Upper lobe of left lung (tissue), 6 donors: ENCODE results near the gene NRXN3. TPM values are rescaled to one million over a fixed set of nuclear protein-coding genes. Genes with fewer than 3 reads are reported as not detected.

Experiments used
- ATAC-seq, 2 donors: fragments of 200-7000 bp; cut with Tn5 transposase; one replicate each; pipeline ENCODE4 v1.9.1; 2022; ENCODE audit warnings: mild to moderate bottlenecking in 2 of 2, moderate library complexity in 2 of 2; ENCODE audit not compliant: low FRiP score in 2 of 2
- DNase-seq, 2 donors: peaks; one replicate each; pipeline ENCODE4 v3.0.0-alpha.2; 2019 to 2020
- H3K27ac ChIP-seq, 4 donors: fragments of 200-600 bp; sonication (generic); one replicate each; pipeline ENCODE4 v1.5.1; 2016 to 2019
- H3K27me3 ChIP-seq, 4 donors: fragments of 200-600 bp; sonication (generic); one replicate each; pipeline ENCODE4 v1.5.1; 2017 to 2019
- H3K36me3 ChIP-seq, 4 donors: fragments of 200-600 bp; sonication (generic); one replicate each; pipeline ENCODE4 v1.5.1; 2016 to 2019
- H3K4me1 ChIP-seq, 4 donors: fragments of 200-600 bp; sonication (generic); one replicate each; pipeline ENCODE4 v1.5.1; 2018 to 2019
- H3K4me3 ChIP-seq, 4 donors: fragments of 200-600 bp; sonication (generic); one replicate each; pipeline ENCODE4 v1.5.1; 2017 to 2019; ENCODE audit warnings: mild to moderate bottlenecking in 2 of 4, moderate library complexity in 1 of 4
- H3K9me3 ChIP-seq, 4 donors: fragments of 200-600 bp; sonication (generic); one replicate each; pipeline ENCODE4 v1.5.1; 2018 to 2019
- CTCF ChIP-seq, 6 experiments: fragments of 450-650 bp in 4 of 6; fragments of 200-600 bp in 2 of 6; sonication (generic) in 2 of 6; IDR thresholded peaks; one replicate each; pipeline ENCODE4 v1.5.1; 2016 to 2019; ENCODE audit warnings: antibody characterized with exemption in 6 of 6
- EP300 ChIP-seq, 4 donors: sonication (generic); formaldehyde crosslinking; IDR thresholded peaks; one replicate each; pipeline ENCODE4 v1.5.1; 2017; ENCODE audit warnings: antibody characterized with exemption in 4 of 4, control low read depth in 2 of 4
- POLR2A ChIP-seq, 4 donors: fragments of 450-650 bp; IDR thresholded peaks; one replicate each; pipeline ENCODE4 v1.5.1; 2016 to 2017; ENCODE audit warnings: antibody characterized with exemption in 4 of 4, mild to moderate bottlenecking in 2 of 4
- POLR2AphosphoS5 ChIP-seq, 2 donors: sonication (generic); formaldehyde crosslinking; IDR thresholded peaks; one replicate each; pipeline ENCODE4 v1.5.1; 2017; ENCODE audit warnings: antibody characterized with exemption in 2 of 2
- WGBS, 2 donors: methylation state at CpG; one replicate each; pipeline ENCODE4 v1.1.5; 2017 to 2018; 5-methylcytosine and 5-hydroxymethylcytosine counted together
- total RNA-seq, 6 donors: library from RNA; depleted of rRNA in 4 of 6; stranded (reverse); fragments of >200 nt in 4 of 6; gene quantifications; one replicate each; pipeline versions ENCODE4 v1.1.0 to v1.2.1, GENCODE V29; 2016 to 2021
- donor health status: DM: no; HTN: no; CAD: no; lungs with moderate emphysema.
- donor health status: DM: no; HTN: yes; CAD: no; lungs with severe emphysema.

The NRXN3 gene
- total RNA-seq, 6 donors from 2014 or later: 4.4 to 14.9 (median 7.2) TPM

DNA sequence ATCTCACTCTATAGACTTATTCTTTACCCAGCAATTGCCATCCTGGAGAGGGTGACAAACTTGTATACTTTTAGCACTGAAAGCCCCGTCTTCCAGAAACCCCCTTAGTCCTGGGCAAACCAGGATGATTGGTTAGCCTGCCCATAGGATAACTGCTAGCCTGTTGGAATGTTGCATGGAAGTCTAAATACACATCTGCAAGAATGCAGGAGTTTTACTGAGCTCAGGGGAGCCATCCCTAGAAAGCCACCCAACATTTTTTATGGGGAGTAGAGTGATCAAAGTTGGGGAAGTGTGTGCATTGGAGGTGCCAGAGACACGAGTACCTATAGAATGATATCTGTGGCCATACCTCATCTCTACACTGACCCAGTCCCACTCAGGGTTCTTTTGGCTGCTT lies 155.7 kb downstream of the NRXN3 start:
- H3K4me1 ChIP-seq: peaks cover 0 to 4% (median 0%) of the 10 kb centered on the region in 4 donors
- H3K4me3 ChIP-seq: no peak overlapping the region
- 43 to 63% methylated on average over 2 of the region's 2 CpGs for WGBS, 2 donors
- ATAC-seq (no peak), DNase-seq (no peak)
- no peaks in the 10 kb centered on the region for H3K36me3 ChIP-seq
- TF ChIP-seq CTCF (IDR thresholded peaks at IDR 0.05) (no peak), POLR2AphosphoS5 (IDR thresholded peaks at IDR 0.05) (no peak), POLR2A (IDR thresholded peaks at IDR 0.05) (no peak), EP300 (IDR thresholded peaks at IDR 0.05) (no peak)
- no peaks in the 10 kb centered on the region for H3K9me3 ChIP-seq
- H3K27ac ChIP-seq: no peak overlapping the region
- H3K27me3 ChIP-seq: no peaks in the 10 kb centered on the region

DNA sequence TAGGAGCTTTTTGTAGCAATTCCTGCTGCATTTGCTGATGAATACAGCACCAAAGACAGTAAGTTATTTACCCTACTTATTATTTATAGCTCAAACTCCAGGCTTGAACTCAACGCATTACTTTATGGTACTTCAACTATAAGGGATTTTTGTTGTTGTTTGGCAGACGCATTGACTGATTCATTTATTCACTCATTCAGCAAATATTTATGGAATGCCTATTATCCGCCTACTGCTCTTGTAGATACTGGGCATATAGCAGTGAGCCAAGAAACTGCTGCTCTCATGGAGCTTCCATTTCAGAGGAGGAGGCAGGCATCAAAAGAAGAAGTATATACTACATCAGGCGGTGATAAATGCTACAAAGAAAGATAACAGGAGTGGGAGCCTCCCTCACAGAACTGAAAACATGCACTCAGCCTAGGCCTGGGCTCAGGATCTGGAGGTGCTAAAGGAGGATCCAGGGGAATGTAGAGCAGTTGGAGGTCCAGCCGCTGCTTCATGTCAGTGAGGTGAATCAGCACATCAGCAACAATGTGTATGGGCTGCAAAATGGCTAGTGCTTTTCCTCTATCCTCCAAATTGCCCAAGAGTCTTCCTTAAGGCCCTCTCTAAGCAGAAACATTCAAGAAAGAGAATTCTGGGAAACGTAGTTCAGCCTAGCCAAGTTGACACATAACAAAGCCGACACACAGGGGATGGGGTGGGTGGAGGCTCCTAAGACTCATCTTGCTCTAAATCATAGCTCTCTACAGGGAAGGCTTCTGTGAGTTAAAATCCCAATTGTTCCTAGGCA lies 157.5 kb downstream of the NRXN3 start:
- DNase-seq: no peak
- H3K4me3 ChIP-seq: no peak overlapping the region
- no peaks in the 10 kb centered on the region for H3K27me3 ChIP-seq
- TF ChIP-seq POLR2AphosphoS5 (IDR thresholded peaks at IDR 0.05): no peak
- TF ChIP-seq POLR2A (IDR thresholded peaks at IDR 0.05): no peak
- TF ChIP-seq CTCF (IDR thresholded peaks at IDR 0.05): no peak
- no peak for TF ChIP-seq EP300 (IDR thresholded peaks at IDR 0.05)
- no peaks in the 10 kb centered on the region for H3K9me3 ChIP-seq
- ATAC-seq: no peak
- H3K4me1 ChIP-seq: peaks cover 0 to 4% (median 0%) of the 10 kb centered on the region in 4 donors
- no peak overlapping the region for H3K27ac ChIP-seq
- H3K36me3 ChIP-seq: no peaks in the 10 kb centered on the region
- 88% methylated on average over 7 of the region's 7 CpGs for WGBS, 2 donors

- DNase-seq: no peak
- no peaks in the 10 kb centered on the region for H3K36me3 ChIP-seq
- peaks cover 0 to 4% (median 0%) of the 10 kb centered on the region in 4 donors for H3K4me1 ChIP-seq
- H3K9me3 ChIP-seq: no peaks in the 10 kb centered on the region
- no peaks in the 10 kb centered on the region for H3K27me3 ChIP-seq
- no peak overlapping the region for H3K4me3 ChIP-seq
- 50 to 55% methylated on average over 1 of the region's 1 CpG for WGBS, 2 donors
- TF ChIP-seq POLR2A (IDR thresholded peaks at IDR 0.05) (no peak), POLR2AphosphoS5 (IDR thresholded peaks at IDR 0.05) (no peak), EP300 (IDR thresholded peaks at IDR 0.05) (no peak), CTCF (IDR thresholded peaks at IDR 0.05) (no peak)
- H3K27ac ChIP-seq: no peak overlapping the region
- ATAC-seq: no peak
Measured at GRCh38 chr14:78329371-78329770, 159.2 kb downstream of the NRXN3 start.

DNA sequence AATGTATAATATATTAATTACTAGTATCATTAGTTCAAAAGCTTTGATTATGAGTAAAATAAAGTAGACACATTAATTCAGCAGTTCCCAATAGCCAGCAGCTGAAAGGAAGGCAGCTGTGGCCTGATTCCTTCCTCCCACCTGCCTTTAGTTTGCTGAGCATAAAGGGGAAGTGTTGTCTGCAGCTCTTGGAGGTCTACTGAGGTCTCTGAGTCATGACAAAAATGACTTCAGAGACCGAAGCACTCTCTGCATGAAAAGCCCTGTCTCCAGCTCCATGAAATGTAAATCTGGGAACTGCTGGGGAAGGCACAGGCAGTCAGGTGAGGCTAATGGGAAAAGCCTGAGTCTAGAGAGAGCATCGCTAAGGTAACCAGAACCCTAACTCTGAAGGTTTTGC lies 165.4 kb downstream of the NRXN3 start:
- TF ChIP-seq POLR2AphosphoS5 (IDR thresholded peaks at IDR 0.05): no peak
- TF ChIP-seq CTCF (IDR thresholded peaks at IDR 0.05): no peak
- TF ChIP-seq EP300 (IDR thresholded peaks at IDR 0.05): no peak
- no peak for TF ChIP-seq POLR2A (IDR thresholded peaks at IDR 0.05)
- no peaks in the 10 kb centered on the region for H3K9me3 ChIP-seq
- no peaks in the 10 kb centered on the region for H3K27me3 ChIP-seq
- no peak for DNase-seq
- H3K4me1 ChIP-seq: peaks cover 0 to 16% (median 0%) of the 10 kb centered on the region in 4 donors
- 73 to 74% methylated on average over 2 of the region's 2 CpGs for WGBS, 2 donors
- H3K36me3 ChIP-seq: no peaks in the 10 kb centered on the region
- no peak for ATAC-seq
- H3K27ac ChIP-seq: peak overlapping the region in 1 of 4 donors; percentile 13
- H3K4me3 ChIP-seq: no peak overlapping the region

DNA sequence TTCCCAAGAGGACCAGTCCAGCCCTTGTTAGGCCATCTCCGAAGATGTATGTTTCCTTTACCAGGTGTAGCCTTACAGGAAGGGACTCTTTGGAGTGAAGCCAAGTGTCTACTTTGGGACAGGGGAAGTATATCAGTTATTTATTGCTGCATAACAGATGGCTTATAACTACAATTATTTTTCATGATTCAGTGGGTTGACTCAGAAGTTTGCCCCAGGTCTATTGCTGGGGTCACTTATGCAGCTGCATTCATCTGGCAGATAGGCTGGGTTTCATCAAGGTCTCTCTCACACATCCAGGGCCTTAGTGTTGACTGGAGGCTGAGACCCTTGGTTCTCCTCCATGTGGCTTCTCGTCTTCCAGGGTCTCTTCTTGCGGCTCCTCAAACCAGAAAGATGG lies 170.1 kb downstream of the NRXN3 start:
- 72 to 84% methylated on average over 3 of the region's 3 CpGs for WGBS, 2 donors
- Histone ChIP-seq H3K27ac (no peak overlapping the region), H3K4me3 (no peak overlapping the region), H3K4me1 (peaks cover 0 to 25% (median 2%) of the 10 kb centered on the region in 4 donors), H3K9me3 (no peaks in the 10 kb centered on the region), H3K36me3 (no peaks in the 10 kb centered on the region), H3K27me3 (no peaks in the 10 kb centered on the region)
- ATAC-seq: no peak
- DNase-seq: no peak
- TF ChIP-seq POLR2AphosphoS5 (IDR thresholded peaks at IDR 0.05): no peak
- no peak for TF ChIP-seq POLR2A (IDR thresholded peaks at IDR 0.05)
- TF ChIP-seq EP300 (IDR thresholded peaks at IDR 0.05): no peak
- TF ChIP-seq CTCF (IDR thresholded peaks at IDR 0.05): no peak
